HPDE6-E6E7 (cell line): Measurements from ENCODE around the gene CYB5R3.
"Not testable (repeated sequence)": the region's sequence is repeated elsewhere in the genome, so short reads cannot be mapped to it uniquely, and the experiment has no call there.

Experiments used
- DNase-seq: peaks from one replicate; pipeline ENCODE4 v3.0.0; 2011; ENCODE audit warnings: missing footprints; ENCODE audit errors: extremely low spot score

CYB5R3 gene

DNA sequence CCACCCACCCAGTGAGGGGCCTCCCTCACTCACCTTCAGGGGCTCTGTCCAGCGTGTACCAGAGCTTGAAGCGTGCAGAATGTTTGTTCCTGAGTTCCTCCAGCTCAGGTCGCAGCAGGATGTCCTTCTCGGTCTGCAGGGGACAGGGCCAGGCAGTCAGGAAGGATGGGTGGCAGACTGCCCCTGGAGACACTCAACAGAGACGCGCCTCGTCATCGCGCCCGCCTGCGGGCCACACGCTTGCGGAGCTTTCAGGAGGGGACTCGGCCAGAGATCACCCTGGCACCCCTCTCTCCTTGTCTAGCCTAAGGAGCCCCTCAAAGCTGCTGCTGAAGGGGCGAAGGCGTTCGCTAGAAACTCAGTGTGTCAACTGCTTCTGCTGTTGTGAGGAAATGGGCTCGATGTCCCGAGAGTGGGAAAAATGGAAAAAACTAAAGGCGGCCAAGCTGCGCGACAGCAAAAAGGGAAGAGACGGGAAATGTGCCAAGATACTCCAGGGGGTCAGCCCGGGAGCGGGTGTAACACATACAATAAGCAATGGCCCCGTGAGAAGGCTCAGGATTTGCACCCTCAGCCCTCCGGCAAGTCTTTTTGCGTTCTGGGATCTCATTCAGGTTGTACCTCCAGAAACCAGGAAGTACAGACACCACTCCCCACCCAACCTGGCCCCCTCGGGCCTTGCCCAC is 25.3 kb downstream of the CYB5R3 start:
- no peak for DNase-seq

DNA sequence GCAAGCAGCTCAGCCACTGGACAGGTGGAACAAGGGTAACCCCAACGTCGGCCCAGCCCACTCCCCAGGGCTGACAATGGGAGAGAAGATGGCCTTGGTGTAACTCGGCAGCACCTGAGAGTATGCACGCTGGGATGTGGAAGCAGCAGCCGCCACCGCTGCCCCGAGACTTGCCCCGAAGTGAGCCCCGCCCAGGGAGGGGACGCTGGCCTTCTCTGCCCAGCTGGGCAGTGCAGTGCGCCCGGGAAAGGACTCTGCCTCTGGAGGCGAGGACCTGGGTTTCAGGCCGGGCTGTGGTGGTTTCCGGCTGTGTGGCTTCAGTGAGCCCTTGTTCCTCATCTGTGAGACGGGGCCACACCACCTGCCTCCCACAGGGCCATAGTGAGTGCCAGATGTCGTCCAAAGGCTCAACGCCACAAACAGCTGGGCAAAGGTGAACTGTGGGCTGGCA is 25.9 kb downstream of the CYB5R3 start:
- no peak for DNase-seq

DNA sequence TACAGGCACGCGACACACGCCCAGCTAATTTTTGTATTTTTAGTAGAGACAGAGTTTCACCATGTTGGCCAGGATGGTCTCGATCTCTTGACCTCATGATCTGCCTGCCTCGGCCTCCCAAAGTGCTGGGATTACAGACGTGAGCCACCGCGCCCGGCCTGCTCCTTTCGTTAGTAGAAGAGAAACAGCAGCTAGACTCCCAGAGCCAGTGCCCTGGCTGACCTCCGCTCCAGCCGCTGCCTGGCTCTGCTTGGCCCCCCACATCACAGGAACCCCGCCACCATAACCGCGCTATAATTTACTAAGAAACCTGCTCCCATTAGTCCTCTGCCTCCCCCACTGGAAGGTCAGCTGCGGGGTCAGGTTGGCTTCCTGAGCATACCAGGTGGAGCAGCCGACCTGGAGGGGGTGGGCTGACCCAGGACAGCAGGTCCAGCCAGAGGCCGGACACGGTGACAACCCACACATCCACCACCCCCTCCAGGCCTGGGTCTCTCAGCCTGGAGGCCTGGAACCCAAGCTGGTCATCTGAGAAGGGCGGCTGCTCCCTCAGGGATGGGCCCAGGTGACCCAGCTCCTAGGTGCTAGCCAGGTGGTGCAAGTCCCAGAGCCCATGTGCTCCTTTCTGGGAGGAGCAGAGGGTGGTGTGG is 27.0 kb downstream of the CYB5R3 start:
- DNase-seq: no peak

DNA sequence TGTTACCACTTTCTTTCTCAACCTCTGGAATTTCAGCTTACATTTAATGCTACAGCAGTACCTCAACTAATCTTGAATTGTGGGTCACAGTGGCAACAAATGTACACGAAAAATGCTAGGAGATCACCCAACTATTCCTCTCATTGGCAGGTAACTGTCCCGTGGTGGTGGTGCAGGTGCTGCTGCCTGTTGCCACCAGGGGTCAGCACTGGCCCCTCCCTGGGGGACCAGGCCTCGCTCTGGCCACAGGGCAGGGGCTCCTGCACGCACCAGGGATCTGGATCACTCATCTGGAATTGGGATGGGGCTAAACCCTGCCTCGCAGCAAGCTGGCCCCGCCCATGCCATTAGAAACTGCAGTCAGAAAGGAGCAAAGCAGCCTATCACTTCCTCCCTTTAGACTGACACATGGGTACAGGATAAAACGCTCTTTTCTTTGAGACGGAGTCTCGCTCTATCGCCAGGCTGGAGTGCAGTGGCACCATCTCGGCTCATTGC is 27.6 kb downstream of the CYB5R3 start:
- peak; percentile 72 for DNase-seq

DNA sequence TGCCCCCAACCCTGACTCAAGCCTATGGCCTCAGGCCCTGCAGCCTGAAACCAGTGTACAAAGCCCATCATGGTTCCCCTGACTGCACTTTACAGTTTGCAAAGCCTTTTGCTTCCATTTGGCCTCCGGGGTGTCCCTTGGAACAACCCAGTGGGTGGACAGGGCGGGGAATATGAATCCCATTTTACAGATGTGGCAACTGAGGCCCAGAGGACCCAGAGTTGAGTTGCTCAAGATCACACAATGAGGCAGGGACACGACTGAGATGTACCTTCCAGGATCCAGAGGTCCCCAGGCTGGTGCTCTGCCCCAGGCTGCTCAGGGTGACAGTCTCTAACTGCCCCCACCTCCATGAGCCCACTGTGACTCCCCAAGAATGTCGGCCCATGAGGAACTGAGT is 29.1 kb downstream of the CYB5R3 start:
- DNase-seq: no peak

DNA sequence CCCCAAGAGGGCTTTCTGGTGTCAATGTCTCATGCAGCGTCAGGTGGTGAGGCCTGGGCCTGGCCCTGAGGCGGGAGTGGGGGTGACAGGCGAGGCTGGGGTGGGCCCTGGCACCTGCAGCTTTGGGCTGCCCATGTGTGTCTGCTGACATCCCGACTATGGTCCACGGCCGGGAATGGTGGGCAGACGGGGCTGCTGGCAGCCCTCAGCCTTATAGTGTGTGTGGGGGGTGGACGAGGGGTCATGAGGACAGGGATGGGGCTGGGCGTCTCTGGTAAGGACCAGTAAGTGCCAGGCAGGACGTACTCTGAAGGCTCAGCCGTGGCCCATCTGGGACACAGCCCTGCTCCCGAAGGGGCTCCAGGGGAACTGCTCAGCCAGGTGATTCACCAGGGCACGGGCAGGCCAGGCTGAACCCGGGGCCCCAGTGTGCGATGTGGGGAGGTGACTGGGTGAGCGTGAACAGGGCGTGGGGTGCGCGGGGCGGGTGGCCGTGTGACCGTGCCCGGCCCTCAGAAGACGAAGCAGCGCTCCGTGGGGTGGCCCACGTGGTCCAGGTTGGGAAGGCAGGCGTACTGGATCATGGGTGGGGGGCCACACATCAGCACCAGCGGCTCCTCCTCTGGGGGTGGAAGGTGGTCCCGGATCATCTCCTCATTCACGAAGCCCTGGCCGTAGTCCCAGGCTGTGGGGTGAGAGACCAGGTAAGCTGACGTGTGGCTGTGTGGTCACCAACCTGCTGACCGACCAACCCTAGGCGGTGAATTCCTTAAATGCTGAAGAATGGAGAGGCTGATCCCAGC is 29.7 kb downstream of the CYB5R3 start:
- no peak for DNase-seq

DNA sequence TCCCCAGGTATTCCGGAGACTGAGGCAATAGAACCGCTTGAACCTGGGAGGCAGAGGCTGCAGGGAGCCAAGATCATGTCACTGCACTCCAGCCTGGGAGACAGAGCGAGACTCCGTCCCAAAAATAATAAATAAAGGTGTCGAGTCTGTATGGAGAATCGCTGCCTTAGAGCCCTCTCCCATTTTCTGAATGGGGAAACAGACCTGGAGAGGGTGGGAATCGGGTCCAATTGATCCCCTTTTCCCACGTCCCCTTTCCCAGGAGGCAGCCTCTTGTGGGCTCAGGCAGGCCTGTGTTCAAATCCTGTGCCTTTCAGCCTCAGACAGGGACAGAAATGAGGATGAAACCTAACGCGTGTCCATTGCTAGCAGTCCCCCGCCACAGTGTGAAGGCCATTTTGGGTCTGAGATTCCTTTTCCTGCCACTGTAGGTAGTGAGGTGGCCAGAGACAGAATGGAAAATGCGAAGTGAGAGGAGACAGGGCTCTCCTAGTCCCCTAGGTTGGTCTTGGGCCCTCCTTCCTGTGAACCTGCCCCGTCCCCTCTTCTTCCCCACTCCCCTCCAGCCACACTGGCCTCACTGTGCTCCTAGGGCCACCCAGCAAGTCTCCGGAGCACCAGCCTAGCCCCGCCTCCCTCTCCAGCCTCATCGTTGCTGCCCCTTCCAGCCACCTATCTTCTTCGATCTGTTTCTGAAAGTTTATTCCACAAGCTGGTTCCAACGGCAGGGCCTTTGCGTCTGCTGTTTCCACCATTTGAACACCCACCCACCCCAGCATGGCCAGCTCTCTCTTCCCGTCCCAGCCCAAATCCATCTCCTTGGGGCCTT is 31.8 kb downstream of the CYB5R3 start:
- no peak for DNase-seq

DNA sequence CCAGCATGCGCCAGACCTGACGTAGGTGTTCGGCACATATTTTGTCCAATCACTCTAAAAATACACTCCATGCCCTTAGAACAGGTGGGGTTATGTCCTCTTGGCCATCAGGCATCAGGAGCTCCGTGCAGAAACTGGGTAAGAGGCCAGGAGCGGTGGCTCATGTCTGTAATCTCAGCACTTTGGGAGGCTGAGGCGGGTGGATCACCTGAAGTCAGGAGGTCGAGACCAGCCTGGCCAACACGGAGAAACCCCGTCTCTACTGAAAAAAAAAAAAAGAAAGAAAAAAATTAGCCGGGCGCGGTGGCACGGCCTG is 33.4 kb downstream of the CYB5R3 start:
- not testable (repeated sequence) for DNase-seq

DNA sequence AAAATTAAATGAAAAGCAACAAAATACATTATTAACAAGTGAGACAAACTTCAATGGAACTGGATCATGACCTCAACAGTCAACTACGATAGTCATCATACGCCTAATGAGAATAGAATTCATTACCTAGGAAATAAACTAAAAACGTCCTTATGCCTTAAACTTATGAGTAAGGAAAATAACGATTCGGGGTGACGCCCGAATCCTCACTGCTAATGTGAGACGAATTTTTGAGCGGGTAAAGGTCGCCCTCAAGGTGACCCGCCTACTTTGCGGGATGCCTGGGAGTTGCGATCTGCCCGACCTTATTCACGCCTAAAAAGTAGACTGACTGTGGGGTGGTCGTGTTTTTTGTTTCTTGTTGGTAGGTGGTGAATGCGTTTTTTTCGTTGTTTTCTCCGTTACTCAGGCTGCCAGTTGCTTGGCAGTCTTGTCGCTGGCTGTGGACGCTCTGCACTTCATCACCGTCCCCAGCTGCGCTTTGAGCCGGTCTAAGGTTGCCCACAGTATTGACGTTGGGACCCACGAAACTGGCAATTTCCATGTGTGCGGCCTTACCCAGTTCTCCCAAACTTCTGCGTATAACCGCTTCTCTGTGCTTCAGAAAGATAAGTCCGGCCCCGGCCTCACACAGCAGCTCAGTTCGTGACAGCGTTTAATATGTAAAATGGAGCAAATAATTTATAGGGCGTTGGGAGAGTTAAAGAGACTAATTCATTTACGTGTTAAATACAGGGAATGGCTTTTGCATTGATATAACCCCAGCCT is 33.9 kb downstream of the CYB5R3 start:
- DNase-seq: peak; percentile 87

DNA sequence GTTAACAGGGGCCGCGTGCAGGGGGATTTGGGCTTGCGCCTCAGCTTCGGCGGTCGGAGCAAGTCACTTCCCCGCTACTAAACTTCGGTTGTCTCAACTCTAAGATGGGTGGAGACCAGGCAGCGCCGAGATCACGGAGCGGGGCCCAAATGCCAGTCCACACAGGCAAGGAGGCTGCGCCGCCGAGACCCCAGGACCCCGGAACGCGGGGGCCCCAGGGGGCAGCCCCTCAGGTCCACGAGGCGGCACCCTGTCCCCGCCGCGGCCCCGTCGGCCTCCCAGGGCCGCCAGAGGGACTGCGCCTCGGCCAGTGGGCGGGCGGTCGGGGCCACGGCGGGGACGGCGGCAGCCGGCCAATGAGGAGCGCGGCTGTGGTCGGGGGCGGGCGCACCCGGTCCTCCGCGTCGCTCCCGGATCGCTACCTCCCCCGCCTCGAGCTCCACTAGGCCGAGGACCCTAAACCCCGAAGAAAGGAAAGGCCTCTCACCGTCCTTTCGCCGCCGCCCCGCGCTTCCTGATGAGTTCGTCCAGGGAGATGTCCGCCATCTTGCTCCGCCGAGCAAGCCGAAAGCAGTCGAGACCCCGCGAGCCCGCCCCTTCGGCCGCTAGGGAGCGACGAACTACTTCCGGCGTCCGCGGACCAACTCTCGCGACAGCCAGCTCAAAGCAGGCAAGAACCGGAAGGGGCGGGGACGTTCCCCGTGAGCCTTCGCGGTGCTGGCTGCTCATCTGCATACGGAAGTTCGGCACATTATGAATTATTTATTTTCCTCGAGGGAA is 34.7 kb downstream of the CYB5R3 start, which contains the start of gene POLDIP3:
TSS of gene POLDIP3 (minus strand) at position 572 of the 780 bp plus-strand sequence. CDS start at position 546, 26 bp downstream.
- peak; percentile 85 for DNase-seq

DNA sequence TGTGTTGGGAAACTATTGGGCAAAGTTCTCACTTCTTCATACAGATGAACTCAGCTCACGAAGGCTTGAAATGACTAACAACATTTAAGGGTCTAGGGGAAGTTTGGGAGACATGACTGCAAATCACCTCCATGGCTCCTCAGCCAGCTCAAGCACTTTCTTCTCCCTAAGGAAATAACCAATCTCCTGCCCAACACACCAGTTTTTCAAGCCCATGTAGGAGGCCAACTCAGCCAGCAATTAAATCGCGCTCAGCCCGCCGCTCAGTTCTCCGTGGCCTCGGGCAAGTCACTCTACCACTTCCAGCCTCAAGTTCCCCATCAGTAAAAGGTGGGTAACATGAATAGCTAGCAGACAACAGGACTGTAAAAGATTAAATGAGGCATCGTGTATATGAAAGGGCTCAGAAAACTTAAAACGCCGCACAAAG is 35.3 kb downstream of the CYB5R3 start:
- no peak for DNase-seq

DNA sequence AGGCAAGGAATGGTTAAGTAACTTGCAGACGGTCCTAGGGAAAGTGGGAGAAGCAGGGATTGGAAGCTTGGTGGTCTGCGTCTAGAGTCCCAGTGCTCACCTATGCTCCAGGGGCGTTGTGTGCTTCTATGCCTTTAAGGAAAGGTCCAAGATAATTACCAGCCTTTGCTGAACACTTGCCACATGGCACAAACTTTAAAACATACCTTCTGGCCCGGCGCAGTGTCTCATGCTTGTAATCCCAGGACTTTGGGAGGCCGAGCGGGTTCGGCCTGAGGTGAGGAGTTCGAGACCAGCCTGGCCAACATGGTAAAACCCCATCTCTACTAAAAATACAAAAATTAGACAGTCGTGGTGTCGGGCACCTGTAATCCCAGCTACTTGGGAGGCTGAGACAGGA is 36.9 kb downstream of the CYB5R3 start:
- DNase-seq: no peak

DNA sequence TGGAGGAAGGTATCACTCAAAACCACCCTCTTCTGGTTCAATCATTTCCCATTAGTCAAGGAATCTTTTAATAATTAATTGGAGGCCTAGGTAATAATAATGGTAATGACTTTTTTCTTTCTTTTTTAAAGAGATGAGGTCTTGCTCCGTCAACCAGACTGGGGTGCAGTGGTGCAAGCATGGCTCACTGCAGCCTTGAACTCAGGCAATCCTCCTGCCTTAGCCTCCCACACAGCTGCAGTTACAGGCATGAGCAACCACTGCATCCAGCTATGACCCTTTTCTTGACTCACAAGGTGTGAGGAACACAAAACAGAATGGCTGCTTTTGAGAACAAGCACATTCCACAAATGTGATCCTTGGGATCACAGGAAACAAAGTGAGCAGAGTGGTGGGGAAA is 38.1 kb downstream of the CYB5R3 start:
- no peak for DNase-seq

DNA sequence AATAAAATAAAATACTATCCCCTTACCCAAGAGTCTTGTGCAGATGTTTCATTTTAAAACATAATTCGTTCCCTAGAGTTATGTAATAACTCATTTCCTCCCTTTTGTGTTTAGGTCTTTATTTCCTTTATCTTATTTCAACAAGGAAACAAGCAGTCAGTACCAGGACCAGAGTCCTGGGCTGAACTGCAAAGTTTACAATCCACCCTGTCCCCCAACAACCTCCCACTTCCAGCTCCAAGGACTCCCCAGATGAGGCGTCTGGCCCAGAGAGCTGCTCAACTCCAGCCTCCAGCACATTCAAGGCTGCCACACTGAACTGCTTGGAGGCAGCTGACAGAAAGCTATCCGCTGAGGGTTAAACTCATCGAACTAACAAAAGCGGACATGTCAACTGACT is 39.0 kb downstream of the CYB5R3 start:
- DNase-seq: no peak

DNA sequence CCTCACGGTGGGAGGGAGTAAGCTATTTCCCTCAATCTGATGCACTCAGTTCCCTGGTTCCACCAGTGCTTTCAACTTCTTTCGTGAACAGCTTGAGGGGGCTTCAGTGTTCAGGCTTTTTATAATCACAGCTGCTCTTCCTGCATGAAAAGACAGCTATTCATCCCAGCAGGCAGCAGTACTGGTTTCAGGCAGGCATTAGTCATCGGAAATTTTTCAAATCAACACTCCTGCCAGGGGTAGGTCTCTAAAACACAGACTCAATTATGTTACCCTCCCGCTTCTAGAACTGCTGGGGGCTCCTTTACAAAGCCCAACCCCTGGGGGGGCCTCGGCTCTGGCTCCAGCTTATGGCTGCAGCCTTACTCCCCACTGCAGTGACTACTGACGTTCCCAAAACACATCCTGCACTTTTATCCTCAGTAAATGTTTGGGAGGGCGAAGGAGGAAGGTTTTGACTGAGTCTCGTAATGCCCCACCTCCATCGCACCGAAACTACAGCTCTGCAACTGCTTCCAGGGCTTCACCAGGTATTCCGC is 40.3 kb downstream of the CYB5R3 start:
- DNase-seq: no peak

DNA sequence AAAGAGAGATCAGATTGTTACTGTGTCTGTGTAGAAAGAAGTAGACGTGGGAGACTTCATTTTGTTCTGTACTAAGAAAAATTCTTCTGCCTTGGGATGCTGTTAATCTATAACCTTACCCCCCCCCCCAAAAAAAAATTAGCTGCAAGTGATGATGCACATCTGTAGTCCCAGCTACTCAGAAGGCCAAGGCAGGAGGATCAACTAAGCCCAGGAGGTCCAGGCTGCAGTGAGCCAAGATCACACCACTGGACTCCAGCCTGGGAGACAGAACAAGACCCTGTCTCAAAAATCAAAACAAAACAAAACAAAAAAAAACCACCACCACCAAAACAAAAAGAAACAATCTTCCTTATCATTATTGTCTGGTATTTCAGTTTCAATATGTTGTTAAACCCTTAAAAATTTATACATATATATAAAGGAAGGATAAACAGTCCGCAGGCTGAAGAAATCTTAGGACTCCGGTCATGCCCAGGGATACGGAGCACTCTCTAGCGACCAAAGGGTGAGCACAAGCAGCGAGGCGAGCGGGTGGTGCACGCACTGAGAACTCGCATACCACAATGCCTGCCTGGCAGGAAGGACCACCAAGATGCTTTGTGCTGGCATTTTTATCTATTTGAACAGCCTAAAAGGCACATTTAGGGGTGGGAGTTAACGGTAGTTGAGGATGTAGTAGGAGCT is 40.9 kb downstream of the CYB5R3 start:
- DNase-seq: no peak

DNA sequence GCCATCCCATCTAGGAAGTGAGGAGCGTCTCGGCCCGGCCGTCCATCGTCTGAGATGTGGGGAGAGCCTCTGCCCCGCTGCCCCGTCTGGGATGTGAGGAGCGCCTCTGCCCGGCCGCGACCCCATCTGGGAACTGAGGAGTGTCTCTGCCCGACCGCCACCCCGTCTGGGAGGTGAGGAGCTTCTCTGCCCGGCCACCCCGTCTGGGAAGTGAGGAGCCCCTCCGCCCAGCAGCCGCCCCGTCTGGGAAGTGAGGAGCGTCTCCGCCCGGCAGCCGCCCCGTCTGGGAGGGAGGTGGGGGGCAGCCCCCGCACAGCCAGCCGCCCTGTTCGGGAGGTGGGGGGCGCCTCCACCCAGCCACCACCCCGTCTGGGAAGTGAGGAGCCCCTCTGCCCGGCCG is 41.6 kb downstream of the CYB5R3 start:
- DNase-seq: not testable (repeated sequence)

DNA sequence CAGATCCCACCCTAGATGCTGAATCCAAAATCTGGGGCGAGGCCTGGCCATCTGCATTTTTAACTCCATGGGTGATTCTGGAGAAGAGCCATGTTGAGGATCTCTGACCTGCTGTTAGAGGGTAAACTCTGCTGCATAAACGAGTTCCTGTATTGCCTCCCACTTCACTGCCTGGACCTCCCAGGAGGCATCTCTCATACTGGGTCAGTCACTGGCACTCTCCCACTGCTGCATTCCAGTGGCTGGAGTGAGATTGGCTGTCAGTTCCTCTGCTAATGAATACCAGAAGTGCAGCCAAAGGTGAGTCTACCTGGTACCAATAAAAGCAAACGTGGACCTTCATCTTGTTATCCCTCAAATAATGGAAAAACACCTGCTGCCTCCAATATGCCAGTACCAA is 44.8 kb downstream of the CYB5R3 start:
- DNase-seq: no peak

DNA sequence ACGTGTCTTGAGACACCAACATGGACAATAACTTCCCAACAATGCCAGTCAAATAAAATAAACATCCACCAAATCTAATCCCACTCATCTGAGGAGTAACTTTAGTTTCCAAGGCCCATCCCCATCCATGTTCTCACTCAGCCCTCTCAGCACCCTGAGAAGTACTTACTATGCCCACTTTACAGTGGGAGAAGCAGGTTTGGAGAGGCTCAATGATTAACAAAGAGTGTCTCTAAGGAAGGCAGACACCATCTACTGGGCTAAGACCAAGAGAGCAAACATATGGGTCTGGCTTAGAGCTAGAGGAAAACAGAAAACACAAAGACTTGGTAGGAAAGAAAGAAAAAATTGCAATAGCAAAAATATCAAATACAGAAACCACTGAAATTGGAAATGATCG is 45.8 kb downstream of the CYB5R3 start:
- no peak for DNase-seq
